H9 (cell line): ENCODE results near the gene MYRF. TPM values are rescaled to one million over a fixed set of nuclear protein-coding genes. Genes with fewer than 3 reads are reported as not detected.

ENCODE experiments used
- DNase-seq: peaks from one replicate; pipeline ENCODE4 v3.0.0-alpha.2; 2017
- H2AFZ ChIP-seq: one replicate; pipeline ENCODE4 v1.6.1; 2013; ENCODE audit warnings: mild to moderate bottlenecking, low read length, control low read depth, moderate library complexity
- H2AK5ac ChIP-seq: 2 replicates; pipeline ENCODE4 v1.6.1; 2013; ENCODE audit warnings: low read length, control low read depth, mixed read lengths; ENCODE audit not compliant: insufficient read length
- H2BK120ac ChIP-seq: one replicate; pipeline ENCODE4 v1.6.1; 2013; ENCODE audit warnings: low read depth, mild to moderate bottlenecking, low read length, control low read depth, inconsistent platforms; ENCODE audit not compliant: poor library complexity, severe bottlenecking
- H2BK12ac ChIP-seq: 2 replicates; pipeline ENCODE4 v1.6.1; 2013; ENCODE audit warnings: low read length, control low read depth, mixed read lengths, low read depth; ENCODE audit not compliant: insufficient read length
- H2BK15ac ChIP-seq: 2 replicates; pipeline ENCODE4 v1.6.1; 2013; ENCODE audit warnings: low read depth, low read length, control low read depth
- H2BK20ac ChIP-seq: one replicate; pipeline ENCODE4 v1.6.1; 2013; ENCODE audit warnings: low read depth, mild to moderate bottlenecking, low read length, control low read depth, inconsistent platforms; ENCODE audit not compliant: poor library complexity, severe bottlenecking
- H2BK5ac ChIP-seq: 2 replicates; pipeline ENCODE4 v1.6.1; 2013; ENCODE audit warnings: low read length, control low read depth, mixed read lengths; ENCODE audit not compliant: insufficient read length
- H3K14ac ChIP-seq: 2 replicates; pipeline ENCODE4 v1.6.1; 2013; ENCODE audit warnings: low read length, control low read depth; ENCODE audit not compliant: insufficient read depth
- H3K18ac ChIP-seq: 2 replicates; pipeline ENCODE4 v1.6.1; 2013; ENCODE audit warnings: low read depth, mild to moderate bottlenecking, mixed read lengths, low read length, control low read depth; ENCODE audit not compliant: insufficient read length
- H3K23ac ChIP-seq: 2 replicates; pipeline ENCODE4 v1.6.1; 2013; ENCODE audit warnings: low read length, control low read depth, mixed read lengths, low read depth; ENCODE audit not compliant: insufficient read length
- H3K23me2 ChIP-seq: 2 replicates; pipeline ENCODE4 v1.6.1; 2013; ENCODE audit warnings: low read depth, mild to moderate bottlenecking, mixed read lengths, low read length, control low read depth; ENCODE audit not compliant: insufficient read length, poor library complexity, severe bottlenecking
- H3K27ac ChIP-seq: 2 replicates; pipeline ENCODE4 v1.5.1; 2013; ENCODE audit warnings: low read length, control low read depth, mixed read lengths, low read depth; ENCODE audit not compliant: insufficient read length
- H3K27me3 ChIP-seq: 2 replicates; pipeline ENCODE4 v1.6.1; 2013; ENCODE audit warnings: low read length, control low read depth, inconsistent platforms; ENCODE audit not compliant: insufficient read depth
- H3K4ac ChIP-seq: 2 replicates; pipeline ENCODE4 v1.6.1; 2013; ENCODE audit warnings: low read depth, mild to moderate bottlenecking, control low read depth, inconsistent platforms, low read length, moderate library complexity
- H3K4me1 ChIP-seq: 2 replicates; pipeline ENCODE4 v1.6.1; 2013; ENCODE audit warnings: low read length, control low read depth, inconsistent platforms; ENCODE audit not compliant: insufficient read depth
- H3K4me2 ChIP-seq: 2 replicates; pipeline ENCODE4 v1.6.1; 2013; ENCODE audit warnings: low read length, control low read depth, mixed read lengths; ENCODE audit not compliant: insufficient read length, insufficient read depth
- H3K56ac ChIP-seq: 2 replicates; pipeline ENCODE4 v1.6.1; 2013; ENCODE audit warnings: low read depth, mild to moderate bottlenecking, mixed read lengths, low read length, control low read depth; ENCODE audit not compliant: insufficient read length
- H3K79me1 ChIP-seq: 2 replicates; pipeline ENCODE4 v1.6.1; 2013; ENCODE audit warnings: low read depth, mild to moderate bottlenecking, moderate library complexity, low read length, control low read depth, inconsistent platforms; ENCODE audit not compliant: insufficient read depth, poor library complexity, severe bottlenecking
- H3K79me2 ChIP-seq: 2 replicates; pipeline ENCODE4 v1.6.1; 2013; ENCODE audit warnings: low read length, control low read depth, inconsistent platforms; ENCODE audit not compliant: insufficient read depth
- H3K9ac ChIP-seq: 2 replicates; pipeline ENCODE4 v1.6.1; 2013; ENCODE audit warnings: low read length, control low read depth, mixed read lengths; ENCODE audit not compliant: insufficient read length; ENCODE audit errors: extremely low read depth
- H3K9me3 ChIP-seq: one replicate; pipeline ENCODE4 v1.6.1; 2013; ENCODE audit warnings: low read depth, low read length, inconsistent platforms; ENCODE audit not compliant: control insufficient read depth
- H3T11ph ChIP-seq: one replicate; pipeline ENCODE4 v1.6.1; 2013; ENCODE audit warnings: mild to moderate bottlenecking, low read length, control low read depth, inconsistent platforms
- H4K20me1 ChIP-seq: one replicate; pipeline ENCODE4 v1.6.1; 2013; ENCODE audit not compliant: control insufficient read depth, insufficient read length, insufficient read depth
- H4K5ac ChIP-seq: 2 replicates; pipeline ENCODE4 v1.6.1; 2013; ENCODE audit warnings: low read depth, mild to moderate bottlenecking, mixed read lengths, low read length, control low read depth; ENCODE audit not compliant: insufficient read length
- H4K8ac ChIP-seq: replicated peaks from 2 replicates; pipeline ENCODE4 v1.6.1; 2013; ENCODE audit warnings: low read length, control low read depth, mixed read lengths, low read depth; ENCODE audit not compliant: insufficient read length
- H4K91ac ChIP-seq: 2 replicates; pipeline ENCODE4 v1.6.1; 2013; ENCODE audit warnings: low read depth, mild to moderate bottlenecking, moderate library complexity, mixed read lengths, low read length, control low read depth; ENCODE audit not compliant: insufficient read length
- H3K27ac Mint-ChIP-seq, 3 experiments: 2 replicates in 2 of 3; 3 replicates in 1 of 3; pipeline ENCODE4 v1.8.0; 2020 to 2021; ENCODE audit warnings: mixed read lengths in 3 of 3, mild to moderate bottlenecking in 1 of 3, moderate library complexity in 1 of 3
- H3K27me3 Mint-ChIP-seq: 2 replicates; pipeline ENCODE4 v1.8.0; 2021; ENCODE audit warnings: low read depth, mild to moderate bottlenecking, moderate library complexity, mixed read lengths
- H3K36me3 Mint-ChIP-seq, 3 experiments: 2 replicates in 2 of 3; 3 replicates in 1 of 3; pipeline ENCODE4 v1.8.0; 2020 to 2021; ENCODE audit warnings: low read depth in 3 of 3, mixed read lengths in 3 of 3; ENCODE audit not compliant: insufficient read depth in 1 of 3
- H3K4me1 Mint-ChIP-seq, 2 experiments: 2 replicates each; pipeline ENCODE4 v1.8.0; 2020; ENCODE audit warnings: mixed read lengths in 2 of 2
- H3K4me3 Mint-ChIP-seq, 2 experiments: 2 replicates in 1 of 2; 3 replicates in 1 of 2; pipeline ENCODE4 v1.8.0; 2020 to 2021; ENCODE audit warnings: mild to moderate bottlenecking in 2 of 2, mixed read lengths in 2 of 2, moderate library complexity in 1 of 2
- H3K9me3 Mint-ChIP-seq, 2 experiments: 2 replicates in 1 of 2; 3 replicates in 1 of 2; pipeline ENCODE4 v1.8.0; 2020; ENCODE audit warnings: mild to moderate bottlenecking in 2 of 2, mixed read lengths in 2 of 2, moderate library complexity in 1 of 2
- WGBS: extraction: QIAGEN DNeasy Blood & Tissue Kit; methylation state at CpG from one replicate; pipeline ENCODE4 v1.1.7; 2013; ENCODE audit warnings: missing lambda C conversion rate, low lambda C conversion rate, mixed read lengths; ENCODE audit not compliant: insufficient read length; ENCODE audit errors: extremely low coverage; 5-methylcytosine and 5-hydroxymethylcytosine counted together
- total RNA-seq: library from RNA; stranded (reverse); gene quantifications from 2 replicates; pipeline ENCODE4 v1.2.1, GENCODE V29; 2021
- TF ChIP-seq, protein P1 (sequence below): fragments of 200-600 bp; sonication (generic); conservative IDR thresholded peaks from 3 replicates; pipeline ENCODE4 v1.8.0; 2021; ENCODE audit warnings: antibody characterized with exemption, mild to moderate bottlenecking

Gene MYRF
- total RNA-seq, 1 experiment from 2014 or later, result 13.9 TPM

DNA sequence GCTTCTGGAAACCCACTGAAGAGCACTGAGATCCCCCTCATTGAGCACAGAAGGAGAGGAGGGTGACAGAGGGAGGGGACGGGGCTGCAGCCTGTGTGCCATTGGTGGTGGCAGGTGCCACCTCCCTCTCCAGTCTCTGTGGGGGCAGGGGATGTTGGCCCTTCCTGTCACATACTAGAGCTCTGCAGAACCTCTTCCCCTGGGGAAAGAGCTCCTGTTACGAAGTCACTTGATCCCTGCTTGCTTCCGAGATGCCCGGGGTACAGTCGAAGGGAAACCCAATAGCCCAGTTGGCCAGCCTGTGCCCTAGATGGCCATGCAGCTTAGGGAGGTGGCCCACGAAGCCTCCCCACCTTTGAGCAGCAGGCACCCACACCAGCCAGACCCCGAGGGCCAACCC, 42.9 kb upstream of the MYRF start:
- Histone ChIP-seq H3K4me1 (no peaks in the 10 kb centered on the region), H2AK5ac (no peak overlapping the region), H3K23ac (no peak overlapping the region), H2BK20ac (no peak overlapping the region), H3K18ac (no peak overlapping the region), H4K91ac (no peak overlapping the region), H3K79me2 (no peaks in the 10 kb centered on the region), H3K27me3 (no peaks in the 10 kb centered on the region), H3K9me3 (no peaks in the 10 kb centered on the region), H2BK5ac (no peak overlapping the region), H4K5ac (no peak overlapping the region), H3K9ac (no peak overlapping the region), H2BK15ac (no peak overlapping the region), H3K27ac (no peak overlapping the region), H3K14ac (no peak overlapping the region), H3K23me2 (no peaks in the 10 kb centered on the region), H4K8ac (no peak overlapping the region), H3K4me2 (no peak overlapping the region), H2BK120ac (no peak overlapping the region), H3K4ac (no peak overlapping the region), H2BK12ac (no peak overlapping the region), H4K20me1 (no peaks in the 10 kb centered on the region), H3T11ph (no peak overlapping the region), H2AFZ (no peak overlapping the region), H3K79me1 (no peaks in the 10 kb centered on the region), H3K56ac (no peak overlapping the region)
- Mint-ChIP-seq H3K27me3 (no peaks in the 10 kb centered on the region), H3K4me1 (peaks cover 28 to 43% of the 10 kb centered on the region in 2 experiments), H3K4me3 (no peak overlapping the region), H3K9me3 (no peaks in the 10 kb centered on the region), H3K36me3 (no peaks in the 10 kb centered on the region), H3K27ac (no peak overlapping the region)
- no CpG with 5 or more reads among the region's 7 CpGs for WGBS
- TF ChIP-seq, protein P1, sequence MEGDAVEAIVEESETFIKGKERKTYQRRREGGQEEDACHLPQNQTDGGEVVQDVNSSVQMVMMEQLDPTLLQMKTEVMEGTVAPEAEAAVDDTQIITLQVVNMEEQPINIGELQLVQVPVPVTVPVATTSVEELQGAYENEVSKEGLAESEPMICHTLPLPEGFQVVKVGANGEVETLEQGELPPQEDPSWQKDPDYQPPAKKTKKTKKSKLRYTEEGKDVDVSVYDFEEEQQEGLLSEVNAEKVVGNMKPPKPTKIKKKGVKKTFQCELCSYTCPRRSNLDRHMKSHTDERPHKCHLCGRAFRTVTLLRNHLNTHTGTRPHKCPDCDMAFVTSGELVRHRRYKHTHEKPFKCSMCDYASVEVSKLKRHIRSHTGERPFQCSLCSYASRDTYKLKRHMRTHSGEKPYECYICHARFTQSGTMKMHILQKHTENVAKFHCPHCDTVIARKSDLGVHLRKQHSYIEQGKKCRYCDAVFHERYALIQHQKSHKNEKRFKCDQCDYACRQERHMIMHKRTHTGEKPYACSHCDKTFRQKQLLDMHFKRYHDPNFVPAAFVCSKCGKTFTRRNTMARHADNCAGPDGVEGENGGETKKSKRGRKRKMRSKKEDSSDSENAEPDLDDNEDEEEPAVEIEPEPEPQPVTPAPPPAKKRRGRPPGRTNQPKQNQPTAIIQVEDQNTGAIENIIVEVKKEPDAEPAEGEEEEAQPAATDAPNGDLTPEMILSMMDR, result no peak
- no peak for DNase-seq
